Endothelial cell of umbilical vein (primary cell): ENCODE results near the gene CILP. TPM values are rescaled to one million over a fixed set of nuclear protein-coding genes. Genes with fewer than 3 reads are reported as not detected.

ENCODE experiments used
- BruUV-seq: library from RNA; stranded (reverse); fragments of 400-500 nt; replicated peaks from 2 replicates; lab custom pipeline; 2021; lab: Mats Ljungman, UMichigan
- CTCF ChIA-PET: fragments of 300-600, 350-600 bp; sonication (Branson Sonifier 250); formaldehyde crosslinking; loops from one replicate; lab custom pipeline; 2021; ENCODE audit warnings: antibody characterized with exemption, inconsistent platforms; lab: Charles Lee
- POLR2A ChIA-PET: fragments of 300-600, 350-600 bp; sonication (Branson Sonifier 250); formaldehyde crosslinking; loops from one replicate; lab custom pipeline; 2021; ENCODE audit warnings: antibody characterized with exemption, inconsistent platforms; lab: Charles Lee
- DNase-seq: peaks from one replicate; pipeline ENCODE4 v3.0.0-alpha.2; 2011; ENCODE audit warnings: low read depth, low spot score
- FAIRE-seq: peaks from 2 replicates; lab custom pipeline; 2011; peaks lifted over from hg19 to GRCh38; lab: Jason Lieb, UNC
- H2AFZ ChIP-seq: 2 replicates; pipeline ENCODE4 v1.6.0; 2012; ENCODE audit warnings: low read depth, low read length, control low read depth, inconsistent platforms
- H3K27ac ChIP-seq: 2 replicates; pipeline ENCODE4 v1.5.1; 2011; ENCODE audit warnings: low read depth, mild to moderate bottlenecking, control low read depth, low read length, moderate library complexity; ENCODE audit not compliant: insufficient read depth
- H3K27me3 ChIP-seq, 2 experiments: 2 replicates each; pipeline versions ENCODE4 v1.6.0 to v1.6.1; 2011; ENCODE audit warnings: low read length in 2 of 2, mixed read lengths in 1 of 2; ENCODE audit not compliant: control insufficient read depth in 2 of 2, insufficient read depth in 2 of 2
- H3K36me3 ChIP-seq, 2 experiments: 2 replicates in 1 of 2; 3 replicates in 1 of 2; pipeline ENCODE4 v1.5.1; 2011; ENCODE audit warnings: low read length in 2 of 2, mild to moderate bottlenecking in 1 of 2, moderate library complexity in 1 of 2; ENCODE audit not compliant: control insufficient read depth in 2 of 2, insufficient read depth in 2 of 2; ENCODE audit errors: extremely low read depth in 1 of 2
- H3K4me1 ChIP-seq: 3 replicates; pipeline ENCODE4 v1.5.1; 2011; ENCODE audit warnings: mild to moderate bottlenecking, low read length; ENCODE audit not compliant: control insufficient read depth, insufficient read depth; ENCODE audit errors: extremely low read depth
- H3K4me2 ChIP-seq: 2 replicates; pipeline ENCODE4 v1.6.1; 2011; ENCODE audit warnings: low read length, control low read depth, mixed read lengths; ENCODE audit not compliant: insufficient read depth
- H3K4me3 ChIP-seq, 3 experiments: fragments of 200-600 bp in 1 of 3; sonication (generic), shearing (Covaris generic) in 1 of 3; replicated peaks in 1 of 3; 2 replicates each; pipeline ENCODE4 v1.5.1; 2011 to 2016; ENCODE audit warnings: control low read depth in 3 of 3, low read length in 3 of 3, mild to moderate bottlenecking in 2 of 3, inconsistent platforms in 1 of 3, low read depth in 1 of 3, moderate library complexity in 1 of 3; ENCODE audit not compliant: insufficient read depth in 1 of 3
- H3K79me2 ChIP-seq: 2 replicates; pipeline ENCODE4 v1.6.0; 2012; ENCODE audit warnings: low read length, inconsistent platforms; ENCODE audit not compliant: control insufficient read depth, insufficient read depth
- H3K9ac ChIP-seq: replicated peaks from 2 replicates; pipeline ENCODE3; 2011; ENCODE audit warnings: low read length, control low read depth; ENCODE audit not compliant: insufficient read depth; ENCODE audit errors: extremely low read depth
- H3K9me1 ChIP-seq: replicated peaks from 3 replicates; pipeline ENCODE4 v1.6.0; 2011; ENCODE audit warnings: mild to moderate bottlenecking, low read length; ENCODE audit not compliant: control insufficient read depth, insufficient read depth; ENCODE audit errors: extremely low read depth
- H3K9me3 ChIP-seq: replicated peaks from 2 replicates; pipeline ENCODE4 v1.5.1; 2012; ENCODE audit warnings: low read length, inconsistent platforms; ENCODE audit not compliant: control insufficient read depth, insufficient read depth
- H4K20me1 ChIP-seq: replicated peaks from 2 replicates; pipeline ENCODE3; 2011; ENCODE audit warnings: mild to moderate bottlenecking, low read length; ENCODE audit not compliant: control insufficient read depth, insufficient read depth; ENCODE audit errors: extremely low read depth
- EZH2 ChIP-seq: IDR thresholded peaks from 2 replicates; pipeline ENCODE4 v1.6.1; 2012; ENCODE audit warnings: borderline replicate concordance, low read depth, mild to moderate bottlenecking, moderate library complexity, low read length, inconsistent platforms; ENCODE audit not compliant: severe bottlenecking
- FOS ChIP-seq: IDR thresholded peaks from 2 replicates; pipeline ENCODE4 v1.6.1; 2011; ENCODE audit warnings: mild to moderate bottlenecking, low read length, moderate library complexity, borderline replicate concordance; ENCODE audit not compliant: insufficient read depth
- GATA2 ChIP-seq: IDR thresholded peaks from 2 replicates; pipeline ENCODE4 v1.7.0; 2011; ENCODE audit warnings: low read depth, mild to moderate bottlenecking, moderate library complexity, mixed read lengths, low read length; ENCODE audit not compliant: insufficient read length, insufficient read depth
- JUN ChIP-seq: IDR thresholded peaks from 2 replicates; pipeline ENCODE4 v1.6.1; 2011; ENCODE audit warnings: borderline replicate concordance, low read depth; ENCODE audit not compliant: insufficient read length, insufficient read depth
- MAX ChIP-seq: IDR thresholded peaks from 2 replicates; pipeline ENCODE4 v1.6.1; 2011; ENCODE audit not compliant: insufficient read depth, insufficient read length
- MYC ChIP-seq: IDR thresholded peaks from one replicate; pipeline ENCODE4 v1.6.1; 2011; ENCODE audit warnings: mild to moderate bottlenecking, low read depth, low read length
- POLR2A ChIP-seq: IDR thresholded peaks from 2 replicates; pipeline ENCODE4 v1.6.1; 2012; ENCODE audit warnings: low read depth, mild to moderate bottlenecking, control low read depth, low read length
- POLR2AphosphoS5 ChIP-seq: IDR thresholded peaks from 2 replicates; pipeline ENCODE4 v1.6.1; 2012; ENCODE audit warnings: low read depth, mild to moderate bottlenecking, control low read depth, low read length, moderate library complexity; ENCODE audit not compliant: insufficient read depth
- dilution Hi-C: fragments of 300-500 bp; cut with MboI; formaldehyde crosslinking; loops from one replicate; pipeline ENCODE4 v1.15.0; 2019; ENCODE audit warnings: low sequenced_read_pairs; ENCODE audit not compliant: extremely low pct_ligation_motif_present
- intact Hi-C: fragments of 100-400 bp; cut with micrococcal nuclease; formaldehyde crosslinking; loops from one replicate; pipeline ENCODE4 v1.10.0; 2022
- polyA plus RNA-seq, 4 experiments: library from polyadenylated mRNA; depleted of rRNA in 3 of 4; stranded (reverse) in 3 of 4; unstranded in 1 of 4; fragments of >200 nt; gene quantifications; 2 replicates each; pipeline versions ENCODE4 v1.2.1 to v1.2.3, GENCODE V29; 2011 to 2012; ENCODE audit warnings: missing spikeins in 1 of 4
- total RNA-seq: library from RNA; stranded (reverse); gene quantifications from 2 replicates; pipeline ENCODE4 v1.2.3, GENCODE V29; 2021
- TF ChIP-seq, protein P1 (sequence below), 2 donors: IDR thresholded peaks; 1 replicate in 1 of 2; 2 replicates in 1 of 2; pipeline ENCODE4 v1.5.1; 2011; ENCODE audit warnings: low read length in 2 of 2, mild to moderate bottlenecking in 2 of 2, moderate library complexity in 2 of 2, control low read depth in 1 of 2, inconsistent platforms in 1 of 2, low read depth in 1 of 2; ENCODE audit not compliant: insufficient read depth in 1 of 2; ENCODE audit errors: extremely low read depth in 1 of 2

The CILP gene
- total and polyA plus RNA-seq, 2 donors (not counting 3 experiments of a cell fraction or from before 2014, with no cell fraction given) = 0.01 TPM; not detected in 1

DNA sequence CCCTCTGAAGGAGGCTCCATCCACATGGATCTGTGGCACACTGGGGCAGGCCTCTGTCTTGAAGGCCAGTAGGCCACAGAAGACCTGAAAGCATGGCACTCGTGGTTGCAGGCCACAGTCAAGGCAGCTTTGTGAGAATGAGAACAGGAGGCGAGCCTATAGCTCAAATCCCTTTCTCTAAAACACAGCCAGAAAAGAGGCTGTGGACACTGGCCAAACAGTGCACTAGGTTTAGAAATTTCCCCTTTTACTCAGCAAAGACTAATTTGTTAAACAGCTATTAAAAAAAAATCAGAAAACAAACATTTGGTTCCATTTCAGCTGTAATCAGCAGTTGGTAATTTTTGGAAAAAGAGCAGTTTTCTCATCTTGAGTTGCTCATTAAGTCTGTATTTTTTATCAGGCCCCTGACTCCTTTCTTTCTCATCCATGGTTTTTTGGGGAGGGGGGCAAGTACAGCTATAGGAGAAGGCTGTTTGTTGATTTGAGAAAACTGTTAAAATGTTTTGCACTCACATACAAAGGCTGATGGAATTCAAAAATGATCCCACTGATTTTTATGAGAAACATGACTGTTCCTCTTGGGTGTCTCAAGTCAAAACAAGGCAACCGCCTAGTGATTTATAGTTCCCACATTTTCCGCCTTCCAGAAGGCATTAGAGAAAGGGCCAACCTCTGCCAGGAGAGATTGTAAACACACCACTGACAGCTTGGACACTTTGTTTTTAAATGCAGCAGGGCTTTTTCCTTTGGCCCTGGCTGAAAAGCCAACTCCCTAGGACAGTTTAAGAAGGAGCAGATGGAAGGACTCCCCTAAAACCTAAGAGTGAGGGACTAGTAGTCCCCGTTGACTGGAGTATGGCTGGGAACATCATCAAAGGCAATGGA lies 47.3 kb upstream of the CILP start:
- DNase-seq (no peak), FAIRE-seq (no peak)
- dilution Hi-C loops = no loop called here
- TF ChIP-seq POLR2A = no peak
- TF ChIP-seq, protein P1, sequence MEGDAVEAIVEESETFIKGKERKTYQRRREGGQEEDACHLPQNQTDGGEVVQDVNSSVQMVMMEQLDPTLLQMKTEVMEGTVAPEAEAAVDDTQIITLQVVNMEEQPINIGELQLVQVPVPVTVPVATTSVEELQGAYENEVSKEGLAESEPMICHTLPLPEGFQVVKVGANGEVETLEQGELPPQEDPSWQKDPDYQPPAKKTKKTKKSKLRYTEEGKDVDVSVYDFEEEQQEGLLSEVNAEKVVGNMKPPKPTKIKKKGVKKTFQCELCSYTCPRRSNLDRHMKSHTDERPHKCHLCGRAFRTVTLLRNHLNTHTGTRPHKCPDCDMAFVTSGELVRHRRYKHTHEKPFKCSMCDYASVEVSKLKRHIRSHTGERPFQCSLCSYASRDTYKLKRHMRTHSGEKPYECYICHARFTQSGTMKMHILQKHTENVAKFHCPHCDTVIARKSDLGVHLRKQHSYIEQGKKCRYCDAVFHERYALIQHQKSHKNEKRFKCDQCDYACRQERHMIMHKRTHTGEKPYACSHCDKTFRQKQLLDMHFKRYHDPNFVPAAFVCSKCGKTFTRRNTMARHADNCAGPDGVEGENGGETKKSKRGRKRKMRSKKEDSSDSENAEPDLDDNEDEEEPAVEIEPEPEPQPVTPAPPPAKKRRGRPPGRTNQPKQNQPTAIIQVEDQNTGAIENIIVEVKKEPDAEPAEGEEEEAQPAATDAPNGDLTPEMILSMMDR (IDR thresholded peaks at IDR 0.05; ENCODE audit: extremely low read depth in 1 of 2, insufficient read depth in 1 of 2, low read depth in 1 of 2, low read length in 2 of 2) = no peak
- H3K36me3 ChIP-seq = peaks cover 2 to 12% of the 10 kb centered on the region in 2 experiments
- H4K20me1 ChIP-seq = no peaks in the 10 kb centered on the region
- ChIA-PET POLR2A (no interaction called here), CTCF (interaction anchor here (1.4 kb wide), 1 partner anchor 12 kb away, joined by 7 read pairs; no protein-coding TSS in a partner anchor)
- intact Hi-C loops = no loop called here
- no peaks in the 10 kb centered on the region for H3K9me1 ChIP-seq
- H3K9ac ChIP-seq = no peak overlapping the region
- H3K79me2 ChIP-seq = no peaks in the 10 kb centered on the region
- H3K27me3 ChIP-seq = no peaks in the 10 kb centered on the region
- no peaks in the 10 kb centered on the region for H3K9me3 ChIP-seq
- no peak overlapping the region for H3K4me2 ChIP-seq
- no peak overlapping the region for H2AFZ ChIP-seq
- no TSS peak for BruUV-seq
- no peak overlapping the region for H3K27ac ChIP-seq
- H3K4me1 ChIP-seq = no peaks in the 10 kb centered on the region
- no peak overlapping the region for H3K4me3 ChIP-seq

DNA sequence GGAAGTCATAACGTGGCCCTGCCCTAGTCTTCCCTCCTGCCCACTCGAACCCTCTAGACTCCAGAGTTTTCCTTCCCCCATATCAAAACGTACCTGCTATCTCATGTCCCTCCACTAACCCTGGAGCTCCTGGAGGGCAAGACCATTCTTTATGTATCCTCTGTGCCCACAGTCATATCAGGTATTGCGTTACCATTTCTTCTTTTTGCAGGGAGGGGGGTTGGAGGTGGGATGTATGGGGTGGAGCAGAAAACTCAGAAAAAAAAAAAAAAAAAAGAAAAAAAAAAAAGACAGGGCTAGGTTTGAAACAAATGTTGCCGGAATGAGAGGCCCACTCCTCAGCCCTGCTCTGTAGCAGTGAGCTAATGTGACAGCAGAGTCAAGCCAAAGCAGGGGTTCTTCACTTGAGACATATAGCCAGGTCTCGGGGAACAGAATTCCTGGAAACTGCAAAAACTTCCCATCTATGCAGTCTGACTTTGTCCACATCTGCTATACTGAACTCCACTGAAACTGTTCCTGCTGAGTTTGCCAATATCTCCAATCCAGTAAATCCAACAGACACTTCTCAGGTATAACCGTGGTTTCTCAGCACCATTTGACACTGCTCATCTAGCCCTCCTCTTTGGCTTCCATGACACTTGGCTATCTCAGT lies 44.3 kb upstream of the CILP start:
- CTCF ChIA-PET = interaction anchor here (0.5 kb wide), 1 partner anchor 244 kb away, joined by 3 read pairs; no protein-coding TSS in a partner anchor
- dilution Hi-C loops = no loop called here

More for the DNA sequence above, 44.3 kb upstream of the CILP start:
- peaks cover 2 to 6% of the 10 kb centered on the region in 2 experiments for H3K36me3 ChIP-seq
- no TSS peak for BruUV-seq
- intact Hi-C loops = no loop called here
- no peaks in the 10 kb centered on the region for H3K9me3 ChIP-seq
- POLR2A ChIA-PET = no interaction called here
- TF ChIP-seq MAX (no peak), POLR2AphosphoS5 (no peak), JUN (no peak), GATA2 (no peak), POLR2A (no peak), MYC (no peak), FOS (no peak), EZH2 (no peak)
- DNase-seq (no peak), FAIRE-seq (no peak)
- no peak overlapping the region for H3K4me3 ChIP-seq
- no peak overlapping the region for H3K4me2 ChIP-seq
- H3K27me3 ChIP-seq = no peaks in the 10 kb centered on the region
- no peaks in the 10 kb centered on the region for H3K9me1 ChIP-seq
- H2AFZ ChIP-seq = no peak overlapping the region
- H4K20me1 ChIP-seq = no peaks in the 10 kb centered on the region
- no peak overlapping the region for H3K9ac ChIP-seq
- no peak overlapping the region for H3K27ac ChIP-seq
- H3K4me1 ChIP-seq = no peaks in the 10 kb centered on the region
- no peaks in the 10 kb centered on the region for H3K79me2 ChIP-seq
